Endometrial microvascular endothelial cells (primary cell): Measurements from ENCODE around the gene PRKAB1. TPM values are rescaled to one million over a fixed set of nuclear protein-coding genes. Genes with fewer than 3 reads are reported as not detected.
"Not testable (repeated sequence)": the region's sequence is repeated elsewhere in the genome, so short reads cannot be mapped to it uniquely, and the experiment has no call there.

Source experiments
- in situ Hi-C: cut with HindIII; loops from 2 replicates; pipeline ENCODE4 v1.10.0; 2017; ENCODE audit warnings: low sequenced_read_pairs, low pct_unique_long_range_greater_than_20kb; ENCODE audit errors: inconsistent ontology term
- total RNA-seq: library from RNA; depleted of rRNA; stranded (reverse); fragments of >200 nt; gene quantifications from one replicate; pipeline ENCODE4 v1.2.3, GENCODE V29; 2015; ENCODE audit errors: inconsistent ontology term

PRKAB1 gene
- total RNA-seq, 1 donor from 2014 or later: 16.6 TPM

DNA sequence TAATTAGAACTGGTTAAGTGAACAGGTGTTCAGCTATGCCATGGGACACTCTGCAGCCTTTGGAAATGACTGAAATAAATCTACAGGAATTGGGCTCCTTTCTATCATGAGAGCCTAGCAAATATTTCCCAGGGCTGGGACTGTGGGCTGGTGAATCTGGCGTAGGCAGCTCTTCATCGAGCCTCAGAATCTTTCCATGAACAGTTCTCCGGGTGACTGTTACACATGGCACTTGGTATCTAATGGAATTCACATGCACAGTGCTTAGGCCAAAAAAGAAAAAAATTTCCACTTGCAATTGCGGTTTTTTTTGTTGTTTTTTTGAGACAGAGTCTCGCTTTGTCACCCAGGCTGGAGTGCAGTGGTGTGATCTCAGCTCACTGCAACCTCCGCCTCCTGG lies 32.1 kb downstream of the PRKAB1 start:
- in situ Hi-C loops: no loop called here

DNA sequence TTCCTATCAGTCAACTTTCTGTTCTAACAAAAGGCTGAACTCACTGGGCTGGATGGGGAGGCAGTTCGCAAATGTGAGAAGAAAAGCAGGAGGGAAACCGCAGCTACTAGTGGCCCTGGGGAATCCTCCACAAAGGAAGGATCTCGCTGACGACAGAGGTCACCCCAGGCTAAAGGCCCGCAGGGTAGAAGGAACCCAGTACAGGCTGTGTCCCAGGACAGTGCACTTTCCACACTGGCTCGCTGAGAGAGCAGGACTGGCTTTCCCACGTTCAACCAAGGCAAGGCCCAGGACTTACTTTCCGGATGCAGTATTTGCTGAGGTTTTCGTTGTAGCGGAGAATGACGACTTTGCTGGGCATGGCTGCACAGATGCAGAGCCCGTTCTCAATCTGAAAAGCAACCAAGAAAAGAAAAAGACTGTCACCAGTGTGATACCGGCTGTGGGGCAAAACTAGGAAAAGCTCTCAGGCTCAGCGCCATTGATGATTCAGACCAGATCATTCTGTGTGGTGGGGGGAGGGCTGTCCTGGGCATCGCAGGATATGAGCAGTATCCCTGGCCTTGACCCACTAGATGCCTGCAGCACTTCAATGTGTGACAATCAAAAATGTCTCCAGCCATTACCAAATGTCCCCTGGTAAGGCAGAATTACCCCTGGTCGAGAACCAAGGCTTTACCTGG lies 36.3 kb downstream of the PRKAB1 start:
- in situ Hi-C loops: no loop called here

DNA sequence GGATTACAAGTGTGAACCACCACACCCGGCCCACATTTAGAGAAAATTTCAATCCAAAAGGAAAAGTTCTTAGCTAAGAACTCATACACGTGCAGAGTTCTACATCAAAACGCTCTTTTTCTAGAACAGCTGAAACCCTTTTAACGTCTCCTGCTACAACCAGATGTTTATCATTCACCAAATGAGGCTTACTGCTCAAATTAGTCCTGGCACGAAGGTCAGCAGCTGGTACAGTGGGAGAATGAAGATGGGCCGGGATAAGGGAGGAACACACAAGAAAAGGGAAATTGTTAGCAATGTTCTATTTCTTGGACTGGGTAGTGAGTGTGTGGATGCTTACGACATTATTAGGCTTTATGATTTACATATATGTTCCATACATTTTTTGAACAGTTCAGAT lies 37.2 kb downstream of the PRKAB1 start:
- in situ Hi-C loops: no loop called here

DNA sequence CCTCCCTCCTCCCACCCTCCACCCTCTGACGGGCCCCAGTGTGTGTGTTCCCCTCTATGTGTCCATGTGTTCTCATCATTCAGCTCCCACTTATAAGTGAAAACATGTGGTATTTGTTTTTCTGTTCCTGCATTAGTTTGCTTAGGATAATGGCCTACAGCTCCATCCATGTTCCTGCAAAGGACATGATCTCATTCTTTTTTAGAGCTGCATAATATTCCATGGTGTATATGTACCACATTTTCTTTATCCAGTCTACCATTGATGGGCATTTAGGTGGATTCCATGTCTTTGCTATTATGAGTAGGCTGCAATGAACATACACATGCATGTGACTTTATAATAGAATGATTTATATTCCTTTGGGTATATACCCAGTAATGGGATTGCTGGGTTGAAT lies 38.5 kb downstream of the PRKAB1 start:
- in situ Hi-C loops: not testable (repeated sequence)

DNA sequence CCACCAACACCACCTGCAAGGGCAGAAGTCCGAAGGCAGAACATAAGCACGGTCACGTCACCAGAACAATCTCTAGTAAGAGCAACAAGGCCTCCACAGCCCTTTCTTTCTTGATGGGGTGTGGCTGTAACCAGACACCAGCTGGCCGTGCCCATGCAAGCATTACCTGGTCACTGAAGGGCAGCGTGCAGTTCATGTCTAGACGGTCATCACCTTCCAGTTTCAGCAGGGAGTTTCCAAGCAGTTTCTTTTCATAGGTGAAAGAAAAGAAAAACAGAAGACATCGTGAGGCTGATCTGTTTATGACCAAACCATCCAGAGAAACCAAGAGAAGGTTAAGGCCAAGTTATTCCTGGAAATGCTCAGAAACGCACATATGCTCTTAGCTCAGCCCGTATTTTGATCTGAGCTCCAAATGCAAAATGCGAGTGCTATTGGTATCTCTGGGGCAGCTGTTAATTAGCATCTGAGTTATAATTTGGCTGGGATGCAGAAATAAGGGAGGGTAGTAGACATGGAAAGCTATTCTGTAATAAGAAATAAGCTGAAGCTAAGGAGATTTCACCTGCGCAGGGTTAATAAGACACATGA lies 42.5 kb downstream of the PRKAB1 start:
- in situ Hi-C loops: no loop called here

DNA sequence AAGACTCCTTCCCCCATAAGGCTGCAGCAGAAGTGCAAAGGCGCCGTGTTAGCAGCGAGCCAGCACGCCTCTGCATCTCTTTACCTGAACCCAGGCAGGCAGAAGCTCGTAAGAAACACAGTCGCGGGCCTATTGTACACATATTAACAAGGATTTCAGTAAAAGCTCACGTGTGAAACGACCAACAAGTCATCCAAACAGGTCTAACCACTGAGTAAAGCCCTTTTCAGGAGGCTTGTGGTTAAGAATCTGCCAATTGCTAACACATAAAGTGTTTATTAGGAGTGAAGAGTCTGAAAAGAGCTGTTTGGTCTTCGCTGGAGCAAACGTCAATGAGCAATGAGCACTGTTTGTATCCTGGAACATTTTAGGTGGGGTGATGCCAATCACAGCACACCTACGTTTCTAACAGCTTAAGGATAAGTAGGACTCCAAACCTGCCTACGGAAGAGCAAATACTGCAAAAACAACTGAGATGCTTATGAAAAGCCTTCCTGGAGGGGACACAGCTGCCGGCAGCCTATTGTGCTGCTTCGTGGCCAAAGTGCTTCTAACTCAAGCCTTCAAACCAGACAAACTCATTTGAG lies 43.1 kb downstream of the PRKAB1 start:
- in situ Hi-C loops: no loop called here

DNA sequence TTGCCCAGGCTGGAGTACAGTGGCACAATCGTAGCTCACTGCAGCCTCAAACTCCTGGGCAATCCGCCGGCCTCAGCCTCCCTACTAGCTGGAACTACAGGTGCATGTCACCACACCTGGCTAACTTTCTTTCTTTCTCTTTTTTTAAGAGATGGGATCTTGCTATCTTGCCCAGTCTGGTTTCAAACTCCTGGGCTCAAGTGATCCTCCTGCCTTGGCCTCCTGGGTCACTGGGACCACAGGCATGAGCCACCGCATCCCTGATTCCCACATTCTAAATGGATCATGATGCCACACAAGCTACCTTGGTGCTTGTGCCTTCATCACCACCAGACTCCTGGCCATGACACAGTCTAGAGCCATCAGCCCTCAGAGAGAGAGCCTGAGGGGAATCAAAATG lies 43.8 kb downstream of the PRKAB1 start:
- in situ Hi-C loops: no loop called here

DNA sequence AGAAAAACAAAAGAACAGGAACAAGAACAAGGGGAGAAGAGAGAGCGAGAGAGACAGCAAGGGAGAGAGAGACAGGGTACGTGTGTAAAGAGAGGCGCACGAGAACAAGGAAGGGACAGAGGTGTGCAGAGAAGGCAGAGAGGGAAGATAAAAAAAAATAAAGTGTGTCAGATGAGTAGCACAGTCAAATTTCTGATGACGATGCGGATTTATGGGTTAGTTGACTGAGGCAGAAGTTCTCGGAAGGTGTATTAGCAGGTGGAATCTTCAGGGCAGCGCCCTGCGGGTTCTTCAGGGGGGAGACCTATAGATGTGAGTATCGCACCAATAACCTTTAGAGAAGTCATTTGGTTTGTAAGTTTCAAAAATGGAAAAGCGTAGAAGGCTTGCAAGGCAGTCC lies 44.8 kb downstream of the PRKAB1 start:
- in situ Hi-C loops: no loop called here

DNA sequence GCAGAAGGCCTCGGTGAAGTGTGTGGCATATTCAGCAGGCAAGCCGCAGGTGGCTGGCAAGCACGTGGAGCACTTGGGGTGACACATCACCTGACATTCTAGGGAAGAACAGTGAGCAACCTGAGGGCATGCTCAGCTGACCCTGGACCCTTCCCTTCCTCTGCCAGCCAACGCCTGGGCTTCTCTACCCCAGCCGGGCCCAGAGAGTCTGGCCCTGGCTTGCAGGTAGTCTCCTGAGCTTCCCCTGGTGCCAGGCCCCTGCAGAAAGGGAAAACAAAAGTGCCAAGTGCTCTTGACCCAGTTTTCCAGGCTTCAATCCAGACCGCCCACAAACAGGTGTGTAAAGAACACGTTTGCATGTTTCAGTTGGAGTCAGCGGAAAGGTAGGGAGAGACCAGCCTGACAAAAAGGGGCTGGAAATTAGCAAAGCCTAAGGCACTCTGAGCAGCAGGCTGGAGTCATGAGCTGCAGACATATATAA lies 45.7 kb downstream of the PRKAB1 start:
- in situ Hi-C loops: no loop called here

DNA sequence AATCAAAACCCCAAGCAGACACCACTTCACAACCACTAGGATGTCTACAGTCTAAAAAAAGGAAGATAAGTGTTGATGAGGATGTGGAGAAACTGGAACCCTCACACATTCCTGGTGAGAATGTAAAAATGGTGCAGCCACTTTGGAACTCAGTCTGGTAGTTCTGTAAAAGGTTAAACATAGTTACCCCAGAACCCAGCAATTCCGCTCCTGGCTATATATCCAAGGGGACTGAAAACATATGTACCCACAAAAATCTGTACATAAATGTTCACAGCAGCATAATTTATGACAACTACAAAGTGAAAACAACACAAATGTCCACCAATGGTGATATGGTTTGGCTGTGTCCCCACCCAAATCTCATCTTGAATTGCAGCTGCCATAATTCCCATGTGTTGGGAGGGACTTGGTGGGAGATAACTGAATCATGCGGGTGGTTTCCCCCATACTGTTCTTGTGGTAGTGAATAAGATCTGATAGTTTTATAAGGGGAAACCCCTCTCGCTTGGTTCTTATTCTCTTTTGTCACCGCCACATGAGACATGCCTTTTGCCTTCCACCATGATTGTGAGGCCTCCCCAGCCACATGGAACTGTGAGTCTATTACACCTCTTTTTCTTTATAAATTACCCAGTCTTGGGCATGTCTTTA lies 46.8 kb downstream of the PRKAB1 start:
- in situ Hi-C loops: no loop called here

DNA sequence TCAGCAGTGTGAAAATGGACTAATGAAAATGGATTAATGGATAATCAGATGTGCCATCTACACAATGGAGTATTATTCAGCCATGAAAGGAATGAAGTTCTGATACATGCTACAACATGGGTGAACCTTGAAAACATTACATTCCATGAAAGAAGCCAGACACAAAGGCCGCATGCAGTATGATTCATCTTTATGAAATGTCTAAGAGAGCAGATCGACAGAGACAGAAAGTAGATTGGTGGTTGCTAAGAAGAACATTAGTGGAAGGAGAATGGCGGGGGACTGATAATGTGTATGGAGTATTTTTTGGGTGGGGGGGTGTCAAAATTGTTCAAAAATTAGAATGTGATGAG lies 47.3 kb downstream of the PRKAB1 start:
- in situ Hi-C loops: no loop called here

DNA sequence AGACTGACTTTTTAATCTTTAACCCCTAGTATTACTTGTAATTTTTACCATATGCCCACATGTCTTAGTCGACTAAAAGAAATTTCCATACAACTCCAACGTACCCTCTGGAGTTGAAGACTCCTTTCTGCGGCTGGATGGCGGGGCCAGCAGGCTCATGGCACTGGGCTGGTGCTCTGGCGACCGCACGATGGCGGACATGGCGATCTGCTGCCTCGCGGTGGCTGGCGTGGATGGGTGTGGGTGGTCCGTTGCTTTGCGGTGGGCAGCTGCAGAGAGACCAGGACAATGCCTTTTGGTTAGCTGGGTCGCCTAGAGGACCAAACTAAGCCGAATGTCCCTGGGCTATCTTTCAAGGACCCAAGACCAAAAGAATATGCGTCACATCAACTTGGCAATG lies 50.2 kb downstream of the PRKAB1 start:
- in situ Hi-C loops: no loop called here

DNA sequence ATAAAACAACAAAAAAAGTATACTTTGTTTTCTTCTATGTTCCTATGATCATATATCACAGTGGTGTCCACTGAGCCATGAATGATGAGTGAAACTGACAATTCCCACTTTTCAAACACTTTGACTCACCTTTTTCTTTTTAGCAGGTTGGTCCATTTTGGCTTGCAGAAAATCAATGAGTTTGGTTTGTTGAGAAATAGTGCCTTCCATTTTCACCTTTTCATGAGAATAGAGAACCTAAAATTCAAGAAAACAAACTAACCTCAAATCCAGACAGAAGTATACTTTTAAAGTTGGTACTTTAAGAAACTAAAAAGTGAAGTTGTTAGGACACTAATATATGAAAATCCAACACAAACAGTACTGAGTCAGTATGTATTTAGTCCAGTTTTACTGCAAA lies 52.4 kb downstream of the PRKAB1 start:
- in situ Hi-C loops: no loop called here

DNA sequence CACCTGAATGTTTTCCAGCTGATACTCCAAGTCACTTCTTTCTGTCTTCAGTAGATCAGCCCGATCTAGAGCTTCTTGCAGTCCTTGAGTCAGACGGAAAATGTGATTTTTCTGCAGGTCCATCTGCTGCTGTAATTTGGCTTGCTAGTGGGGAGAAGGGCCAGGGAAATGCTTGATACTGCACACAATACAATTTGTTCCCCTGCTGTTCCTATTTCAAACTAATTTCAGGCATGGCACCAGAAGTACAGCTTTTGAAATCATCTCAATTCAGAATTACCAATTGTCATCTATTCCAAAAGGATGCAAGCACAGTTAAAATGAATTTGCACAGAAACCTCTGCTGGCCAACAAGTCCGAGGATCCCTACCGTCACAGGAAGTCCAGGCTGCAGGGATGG lies 53.4 kb downstream of the PRKAB1 start:
- in situ Hi-C loops: no loop called here

DNA sequence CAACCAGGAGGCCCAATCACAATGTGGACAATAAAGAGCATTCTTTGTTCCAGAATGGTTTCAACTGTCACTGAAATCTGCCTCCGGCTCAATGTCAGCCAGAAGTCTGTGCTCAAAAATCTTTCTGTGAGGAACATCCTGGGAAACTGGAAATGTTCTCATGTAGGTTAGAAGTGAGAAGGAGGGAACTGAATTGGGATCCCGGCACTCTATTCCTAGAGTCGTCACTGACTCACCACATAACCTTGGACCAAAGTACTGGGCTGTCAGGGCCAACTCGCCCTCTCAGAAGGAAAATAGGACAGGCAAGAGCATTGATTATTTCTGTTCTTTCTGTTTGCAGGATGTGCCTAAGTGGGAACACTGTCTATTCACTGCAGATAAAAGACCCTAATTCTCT lies 57.6 kb downstream of the PRKAB1 start:
- in situ Hi-C loops: no loop called here

DNA sequence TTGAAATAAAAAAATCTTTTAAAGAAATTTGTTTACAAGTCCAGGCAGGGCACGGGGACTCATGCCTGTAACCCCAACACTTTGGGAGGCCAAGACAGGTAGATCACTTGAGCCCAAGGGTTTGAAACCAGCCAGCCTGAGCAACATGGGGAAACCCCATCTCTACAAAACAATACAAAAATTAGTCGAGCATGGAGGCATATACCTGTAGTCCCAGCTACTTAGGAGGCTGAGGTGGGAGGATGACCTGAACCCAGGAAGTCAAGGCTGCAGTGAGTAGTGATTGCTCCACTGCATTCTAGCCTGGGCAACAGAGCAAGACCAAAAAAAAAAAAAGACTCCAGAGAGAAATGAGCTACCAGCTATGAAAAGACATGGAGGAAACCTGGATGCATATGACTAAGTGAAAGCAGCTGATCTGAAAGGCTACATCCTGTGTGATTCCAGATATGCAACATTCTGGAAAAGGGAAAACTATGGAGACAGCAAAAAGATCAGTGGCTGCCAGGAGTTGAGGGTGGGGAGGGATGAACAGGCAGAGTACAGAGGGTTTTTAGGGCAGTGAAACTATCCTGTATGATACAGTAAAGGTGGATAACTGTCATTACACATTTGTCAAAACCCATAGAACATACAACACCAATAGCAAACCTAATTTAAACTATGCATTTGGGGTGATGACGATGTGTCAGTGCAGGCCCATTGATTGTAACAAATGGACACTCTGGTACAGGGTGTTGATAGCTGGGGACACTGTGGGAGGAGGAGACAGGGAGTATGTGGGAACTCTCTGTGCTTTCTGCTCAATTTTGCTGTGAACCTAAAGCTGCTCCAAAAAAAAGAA lies 59.9 kb downstream of the PRKAB1 start:
- in situ Hi-C loops: no loop called here

DNA sequence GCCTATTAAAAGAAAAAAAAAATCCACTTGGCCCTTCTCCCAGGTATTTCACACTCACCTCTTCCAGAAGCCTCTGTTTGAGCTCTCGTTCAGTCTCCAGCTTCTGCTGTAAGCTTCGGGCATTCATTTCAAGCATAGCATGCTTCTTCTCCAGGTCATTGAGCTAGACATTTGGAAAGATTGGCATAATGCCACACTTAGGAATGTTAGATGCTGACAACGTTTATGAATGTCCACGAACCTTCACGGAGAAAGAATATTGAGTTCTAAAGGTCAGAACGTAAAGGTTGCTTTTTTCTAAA lies 60.5 kb downstream of the PRKAB1 start:
- in situ Hi-C loops: no loop called here

DNA sequence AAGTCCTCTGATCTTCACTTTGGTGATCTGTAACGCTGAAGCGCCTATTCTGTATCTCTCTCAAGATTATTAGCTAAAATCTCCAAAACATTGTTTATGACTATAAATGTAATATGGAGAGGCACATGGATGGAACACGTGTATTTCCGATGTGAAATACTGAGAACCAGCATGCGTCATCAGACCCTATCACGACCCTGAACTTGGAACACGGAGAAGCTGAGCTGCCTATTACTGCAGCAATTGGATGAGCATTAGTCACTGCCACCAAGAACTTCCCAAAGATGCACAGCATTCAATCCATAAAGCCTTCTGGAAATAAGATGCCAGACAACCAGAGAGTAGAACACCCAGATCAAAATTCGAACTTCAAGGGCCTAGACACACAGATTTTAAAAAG lies 61.9 kb downstream of the PRKAB1 start:
- in situ Hi-C loops: no loop called here

DNA sequence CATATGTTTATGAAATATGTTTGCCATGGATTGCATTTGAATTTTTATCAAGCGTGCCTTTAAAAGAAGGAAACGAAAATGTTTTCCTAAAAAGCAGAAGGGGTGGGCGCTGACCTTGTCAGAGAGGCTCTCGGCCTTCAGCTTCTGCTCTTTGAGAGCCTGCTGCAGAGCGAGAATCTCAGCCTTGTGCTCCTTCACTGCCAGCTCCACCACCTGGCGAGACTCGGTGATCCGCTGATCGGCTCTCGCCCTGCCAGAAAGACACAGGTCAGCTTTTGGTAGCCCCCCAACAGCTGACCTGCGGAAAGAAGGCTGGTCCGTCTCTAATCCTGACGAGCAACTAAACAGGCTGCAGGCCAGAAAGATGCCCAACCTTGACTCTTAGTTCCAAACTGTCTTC lies 62.4 kb downstream of the PRKAB1 start:
- in situ Hi-C loops: no loop called here
